GM12873 (cell line): ENCODE measurements around the gene TBC1D24.

Experiments
- CTCF ChIP-seq: IDR thresholded peaks from 2 replicates; pipeline ENCODE4 v1.5.1; 2012; ENCODE audit warnings: low read depth, mild to moderate bottlenecking, moderate library complexity, low read length, control low read depth; ENCODE audit not compliant: insufficient read depth; ENCODE audit errors: missing control alignments

TBC1D24 gene

GRCh38 chr16:2532494-2533141 is 57.7 kb downstream of the TBC1D24 start:
- TF ChIP-seq CTCF, result no peak

DNA sequence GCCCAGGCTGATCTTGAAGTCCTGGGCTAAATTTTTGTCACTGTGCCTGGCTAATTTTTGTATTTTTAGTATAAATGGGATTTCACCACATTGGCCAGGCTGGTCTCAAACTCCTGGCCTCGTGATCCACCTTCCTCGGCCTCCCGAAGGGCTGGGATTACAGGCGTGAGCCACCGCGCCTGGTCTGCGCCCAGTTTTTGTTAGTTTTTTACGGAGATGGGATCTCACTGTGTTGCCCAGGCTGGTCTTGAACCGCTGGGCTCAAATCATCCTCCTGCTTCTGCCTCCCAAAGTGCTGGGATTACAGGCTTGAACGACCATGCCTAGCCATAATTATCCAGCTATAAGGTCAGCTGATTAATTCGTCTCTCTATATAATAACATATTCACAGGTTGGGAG is 59.0 kb downstream of the TBC1D24 start:
- TF ChIP-seq CTCF, result no peak

GRCh38 chr16:2535625-2536013 is 60.7 kb downstream of the TBC1D24 start:
- TF ChIP-seq CTCF, result no peak

- no peak for TF ChIP-seq CTCF
Observed at GRCh38 chr16:2537451-2538379, 62.8 kb downstream of the TBC1D24 start, which contains the start of gene PDPK1. TSS of gene PDPK1 (plus strand) at chr16:2538021. CDS start at chr16:2538113, 92 bp downstream.

DNA sequence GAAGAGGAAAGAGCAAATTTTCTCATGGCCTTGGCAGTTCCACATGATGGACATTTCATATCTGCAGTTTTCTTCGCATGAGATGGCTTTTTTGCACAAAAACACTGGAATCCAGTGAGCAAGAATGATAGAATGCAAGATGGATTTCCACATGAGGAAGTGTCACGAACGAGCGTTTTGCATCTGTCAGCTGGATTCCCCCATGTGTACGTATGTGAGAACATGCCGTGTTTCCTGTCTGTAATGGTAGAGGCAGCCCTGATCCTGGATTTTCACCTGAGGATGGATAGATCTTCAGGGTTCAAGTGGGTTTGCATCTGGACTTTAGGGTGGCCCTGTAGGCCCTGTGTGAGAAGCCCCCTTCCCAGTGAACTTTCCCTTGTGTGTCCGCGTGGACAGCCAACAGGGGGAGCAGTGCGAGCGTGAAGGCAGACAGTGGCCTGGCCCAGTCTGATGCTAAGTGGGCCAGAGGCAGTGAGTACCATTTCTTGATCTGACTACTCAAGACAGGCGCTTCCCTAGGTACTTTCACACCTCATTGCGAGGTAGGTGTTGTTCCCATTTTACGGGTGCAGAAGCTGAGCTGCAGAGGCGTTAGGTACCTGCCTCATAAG is 65.0 kb downstream of the TBC1D24 start:
- TF ChIP-seq CTCF, result peak; percentile 60
